22Rv1 (cell line): ENCODE measurements around the gene ZNF385A.

ENCODE experiments used
- ZFX ChIP-seq: fragments of 450-650 bp; IDR thresholded peaks from 2 replicates; pipeline ENCODE4 v1.6.1; 2017; ENCODE audit warnings: antibody characterized with exemption, borderline replicate concordance
- TF ChIP-seq, protein P1 (sequence below): fragments of 450-650 bp; IDR thresholded peaks from 2 replicates; pipeline ENCODE4 v1.5.1; 2017; ENCODE audit warnings: mild to moderate bottlenecking

DNA sequence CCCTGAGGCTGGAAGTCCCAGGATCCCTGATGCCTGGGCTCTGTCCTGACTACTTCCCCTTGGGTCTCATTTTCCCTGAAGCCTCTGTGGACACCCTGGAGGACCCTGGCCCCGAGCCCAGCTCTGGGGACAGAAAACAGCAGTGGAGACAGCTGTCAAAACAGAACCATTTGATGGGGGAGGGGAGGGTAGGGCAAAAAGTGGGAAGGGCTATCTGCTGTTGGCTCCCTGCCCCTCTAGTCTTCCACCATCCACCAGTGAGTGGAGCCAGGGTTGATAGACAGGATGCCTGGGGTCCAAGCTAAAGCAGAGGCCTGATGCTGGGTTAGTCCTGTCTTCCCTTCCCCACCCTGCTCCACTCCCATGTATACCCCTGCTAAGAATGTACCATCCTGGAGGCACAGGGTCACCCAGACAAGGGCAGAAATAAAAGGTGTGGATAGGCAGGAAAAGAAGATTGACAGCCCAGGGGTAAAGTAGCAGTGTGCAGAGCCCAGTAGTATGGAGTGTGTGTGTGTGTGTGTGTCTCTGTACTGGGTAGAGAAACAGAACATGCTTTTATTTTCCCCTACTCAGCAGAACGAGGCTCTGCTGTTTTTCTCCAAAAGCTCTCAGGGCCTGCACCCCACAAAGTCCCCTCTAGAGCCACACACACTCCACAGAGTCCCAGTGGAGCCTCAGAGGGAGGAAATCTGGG, 9.8 kb downstream of the ZNF385A start:
- TF ChIP-seq, protein P1, sequence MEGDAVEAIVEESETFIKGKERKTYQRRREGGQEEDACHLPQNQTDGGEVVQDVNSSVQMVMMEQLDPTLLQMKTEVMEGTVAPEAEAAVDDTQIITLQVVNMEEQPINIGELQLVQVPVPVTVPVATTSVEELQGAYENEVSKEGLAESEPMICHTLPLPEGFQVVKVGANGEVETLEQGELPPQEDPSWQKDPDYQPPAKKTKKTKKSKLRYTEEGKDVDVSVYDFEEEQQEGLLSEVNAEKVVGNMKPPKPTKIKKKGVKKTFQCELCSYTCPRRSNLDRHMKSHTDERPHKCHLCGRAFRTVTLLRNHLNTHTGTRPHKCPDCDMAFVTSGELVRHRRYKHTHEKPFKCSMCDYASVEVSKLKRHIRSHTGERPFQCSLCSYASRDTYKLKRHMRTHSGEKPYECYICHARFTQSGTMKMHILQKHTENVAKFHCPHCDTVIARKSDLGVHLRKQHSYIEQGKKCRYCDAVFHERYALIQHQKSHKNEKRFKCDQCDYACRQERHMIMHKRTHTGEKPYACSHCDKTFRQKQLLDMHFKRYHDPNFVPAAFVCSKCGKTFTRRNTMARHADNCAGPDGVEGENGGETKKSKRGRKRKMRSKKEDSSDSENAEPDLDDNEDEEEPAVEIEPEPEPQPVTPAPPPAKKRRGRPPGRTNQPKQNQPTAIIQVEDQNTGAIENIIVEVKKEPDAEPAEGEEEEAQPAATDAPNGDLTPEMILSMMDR, result no peak
- no peak for TF ChIP-seq ZFX
